ENCODE results near the gene MS4A5.

The MS4A5 gene, protein sequence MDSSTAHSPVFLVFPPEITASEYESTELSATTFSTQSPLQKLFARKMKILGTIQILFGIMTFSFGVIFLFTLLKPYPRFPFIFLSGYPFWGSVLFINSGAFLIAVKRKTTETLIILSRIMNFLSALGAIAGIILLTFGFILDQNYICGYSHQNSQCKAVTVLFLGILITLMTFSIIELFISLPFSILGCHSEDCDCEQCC

DNA sequence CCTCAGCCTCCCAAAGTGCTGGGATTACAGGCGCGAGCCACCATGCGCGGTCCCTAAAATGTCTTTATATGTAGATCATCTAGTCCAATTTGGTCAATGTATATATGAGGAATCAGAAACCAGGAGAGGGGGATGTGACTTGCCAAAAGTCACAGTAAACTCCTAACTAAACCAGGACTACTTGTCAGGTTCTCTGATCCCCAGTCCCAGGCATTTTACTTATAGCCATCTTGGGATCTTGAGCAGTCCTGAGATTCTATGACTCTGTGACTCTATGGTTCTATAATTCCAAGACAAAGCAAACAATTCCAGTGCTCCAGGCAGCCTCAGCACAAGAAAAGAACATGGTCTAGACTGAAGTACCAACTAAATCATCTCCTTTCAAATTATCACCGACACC, at the start of gene MS4A5:
TSS of gene MS4A5 (plus strand) at position 301 of the 400 bp plus-strand sequence. CDS start 103 bp downstream, outside the sequence.
- TF ChIP-seq, protein P1, sequence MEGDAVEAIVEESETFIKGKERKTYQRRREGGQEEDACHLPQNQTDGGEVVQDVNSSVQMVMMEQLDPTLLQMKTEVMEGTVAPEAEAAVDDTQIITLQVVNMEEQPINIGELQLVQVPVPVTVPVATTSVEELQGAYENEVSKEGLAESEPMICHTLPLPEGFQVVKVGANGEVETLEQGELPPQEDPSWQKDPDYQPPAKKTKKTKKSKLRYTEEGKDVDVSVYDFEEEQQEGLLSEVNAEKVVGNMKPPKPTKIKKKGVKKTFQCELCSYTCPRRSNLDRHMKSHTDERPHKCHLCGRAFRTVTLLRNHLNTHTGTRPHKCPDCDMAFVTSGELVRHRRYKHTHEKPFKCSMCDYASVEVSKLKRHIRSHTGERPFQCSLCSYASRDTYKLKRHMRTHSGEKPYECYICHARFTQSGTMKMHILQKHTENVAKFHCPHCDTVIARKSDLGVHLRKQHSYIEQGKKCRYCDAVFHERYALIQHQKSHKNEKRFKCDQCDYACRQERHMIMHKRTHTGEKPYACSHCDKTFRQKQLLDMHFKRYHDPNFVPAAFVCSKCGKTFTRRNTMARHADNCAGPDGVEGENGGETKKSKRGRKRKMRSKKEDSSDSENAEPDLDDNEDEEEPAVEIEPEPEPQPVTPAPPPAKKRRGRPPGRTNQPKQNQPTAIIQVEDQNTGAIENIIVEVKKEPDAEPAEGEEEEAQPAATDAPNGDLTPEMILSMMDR (IDR thresholded peaks at IDR 0.05; ENCODE audit: low read depth, low read length) = no peak
- no peak for DNase-seq (ENCODE audit: low read depth in 2 of 2)
- H3K4me3 ChIP-seq (replicated peaks in 1 of 2; ENCODE audit: low read depth in 2 of 2, low read length in 2 of 2) = no peak within 1 kb of the TSS

DNA sequence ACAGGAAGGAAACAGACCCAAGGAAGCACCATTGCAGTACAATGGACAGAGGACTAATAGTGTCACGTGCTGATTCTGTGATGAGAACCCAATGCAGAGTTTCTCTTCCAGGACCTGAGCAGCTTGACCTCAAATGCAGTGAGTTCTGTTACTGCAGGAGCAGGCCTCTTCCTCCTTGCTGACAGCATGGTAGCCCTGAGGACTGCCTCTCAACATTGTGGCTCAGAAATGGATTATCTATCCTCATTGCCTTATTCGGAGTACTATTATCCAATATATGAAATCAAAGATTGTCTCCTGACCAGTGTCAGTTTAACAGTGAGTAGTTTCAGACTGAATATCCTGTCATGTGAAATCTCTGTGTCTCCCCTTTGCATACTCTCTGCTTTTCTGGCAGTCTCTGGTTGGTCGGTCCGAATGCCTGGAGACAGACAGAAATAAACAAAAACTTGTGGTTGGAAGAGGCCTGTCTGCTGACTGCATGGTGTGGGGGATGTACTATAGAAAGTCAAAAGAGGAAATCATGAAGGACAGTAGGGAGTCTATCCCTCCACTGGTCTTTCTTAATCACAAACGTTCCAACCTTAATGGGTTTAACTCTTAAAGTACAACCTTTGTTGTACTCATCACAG, 40.0 kb upstream of the MS4A5 start:
- DNase-seq (ENCODE audit: low read depth in 2 of 2) = no peak
- no peak overlapping the region for H3K4me3 ChIP-seq (replicated peaks in 1 of 2; ENCODE audit: low read depth in 2 of 2, low read length in 2 of 2)
- TF ChIP-seq, protein P1 (IDR thresholded peaks at IDR 0.05; ENCODE audit: low read depth, low read length) = no peak

DNA sequence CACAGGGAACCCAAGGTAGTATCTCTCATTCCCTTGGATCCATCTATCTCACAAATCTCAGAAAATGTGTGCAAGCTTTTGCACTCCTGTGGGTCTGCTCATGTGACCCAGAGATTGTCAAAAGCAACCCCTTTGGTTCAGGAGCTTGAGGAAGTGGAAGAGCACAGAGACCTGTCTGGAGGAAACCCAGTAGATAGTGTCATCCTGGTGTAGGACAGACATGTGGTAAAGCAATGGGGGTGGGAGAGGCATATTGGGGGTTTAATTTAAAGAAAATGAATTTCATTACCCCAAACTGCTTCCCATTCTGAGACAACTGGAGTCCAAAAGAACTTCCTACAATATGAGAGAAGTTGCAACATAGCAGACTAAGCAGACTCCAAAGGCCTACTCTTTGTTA, 39.0 kb upstream of the MS4A5 start:
- H3K4me3 ChIP-seq (replicated peaks in 1 of 2; ENCODE audit: low read depth in 2 of 2, low read length in 2 of 2) = no peak overlapping the region
- TF ChIP-seq, protein P1 (IDR thresholded peaks at IDR 0.05; ENCODE audit: low read depth, low read length) = no peak
- no peak for DNase-seq (ENCODE audit: low read depth in 2 of 2)

DNA sequence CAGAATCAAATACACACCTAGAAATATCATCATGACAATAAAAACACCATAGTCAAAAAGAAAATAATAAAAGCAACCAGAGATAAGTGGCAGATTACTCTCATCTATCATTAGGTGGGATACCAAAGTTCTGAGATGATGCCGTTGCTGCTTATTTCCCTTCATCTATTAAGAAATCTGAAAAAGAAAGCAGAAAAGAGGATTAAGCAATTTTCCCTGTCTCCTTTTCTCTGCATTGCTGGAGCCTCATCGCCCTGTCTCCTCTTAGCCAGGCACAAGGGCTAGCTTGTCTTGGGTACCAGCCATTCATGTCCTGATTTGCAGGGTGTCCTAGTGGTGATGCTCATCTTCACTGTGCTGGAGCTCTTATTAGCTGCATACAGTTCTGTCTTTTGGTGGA, 37.0 kb upstream of the MS4A5 start:
- TF ChIP-seq, protein P1 (IDR thresholded peaks at IDR 0.05; ENCODE audit: low read depth, low read length) = no peak
- no peak overlapping the region for H3K4me3 ChIP-seq (replicated peaks in 1 of 2; ENCODE audit: low read depth in 2 of 2, low read length in 2 of 2)
- no peak for DNase-seq (ENCODE audit: low read depth in 2 of 2)

GRCh38 chr11:60393016-60393415, 36.4 kb upstream of the MS4A5 start:
- no peak overlapping the region for H3K4me3 ChIP-seq (replicated peaks in 1 of 2; ENCODE audit: low read depth in 2 of 2, low read length in 2 of 2)
- no peak for DNase-seq (ENCODE audit: low read depth in 2 of 2)
- TF ChIP-seq, protein P1 (IDR thresholded peaks at IDR 0.05; ENCODE audit: low read depth, low read length) = no peak

DNA sequence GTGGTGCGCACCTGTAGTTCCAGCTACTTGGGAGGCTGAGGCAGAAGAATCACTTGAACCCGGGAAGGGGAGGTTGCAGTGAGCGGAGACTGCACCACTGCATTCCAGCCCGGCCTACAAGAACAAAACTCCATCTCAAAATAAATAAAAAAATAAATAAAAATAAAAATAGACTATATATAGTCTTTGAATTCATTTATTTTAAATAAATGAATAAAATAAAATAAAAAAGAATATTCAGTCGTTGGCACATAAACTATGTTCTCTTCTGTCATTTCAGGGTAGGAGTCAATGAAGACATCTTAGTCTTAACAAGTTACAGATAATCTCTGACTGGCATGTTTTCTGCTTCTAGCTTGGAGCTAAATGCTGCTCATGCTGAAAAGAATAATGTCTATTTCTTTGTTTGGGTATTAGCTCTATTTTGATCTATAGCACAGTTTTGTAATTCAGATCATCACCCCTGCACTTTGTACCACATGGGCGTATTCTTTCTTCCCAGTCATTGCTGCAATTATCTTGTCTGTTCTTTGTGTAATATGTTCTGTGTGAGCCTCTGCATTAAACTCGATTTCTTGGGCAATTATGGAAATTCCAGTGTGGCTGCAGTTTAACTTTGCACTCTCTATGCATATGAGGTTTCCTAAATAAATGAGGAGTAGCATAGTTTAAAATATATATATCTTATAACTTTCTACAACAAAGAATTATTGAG, 34.5 kb upstream of the MS4A5 start:
- TF ChIP-seq, protein P1 (IDR thresholded peaks at IDR 0.05; ENCODE audit: low read depth, low read length) = no peak
- H3K4me3 ChIP-seq (replicated peaks in 1 of 2; ENCODE audit: low read depth in 2 of 2, low read length in 2 of 2) = no peak overlapping the region
- no peak for DNase-seq (ENCODE audit: low read depth in 2 of 2)

Data from cardiac fibroblast (primary cell).